Gastroesophageal sphincter (tissue), 3 donors: ENCODE results near the gene SKIC8.

ENCODE experiments used
- EP300 ChIP-seq: sonication (generic); formaldehyde crosslinking; IDR thresholded peaks from one replicate; pipeline ENCODE4 v1.6.1; 2017; ENCODE audit warnings: antibody characterized with exemption, mild to moderate bottlenecking
- TF ChIP-seq, protein P1 (sequence below), 4 experiments: fragments of 200-600 bp in 2 of 4; fragments of 450-650 bp in 2 of 4; sonication (generic) in 1 of 4; IDR thresholded peaks; one replicate each; pipeline ENCODE4 v1.5.1; 2017 to 2019; ENCODE audit warnings: antibody characterized with exemption in 4 of 4, mild to moderate bottlenecking in 2 of 4, moderate library complexity in 2 of 4

DNA sequence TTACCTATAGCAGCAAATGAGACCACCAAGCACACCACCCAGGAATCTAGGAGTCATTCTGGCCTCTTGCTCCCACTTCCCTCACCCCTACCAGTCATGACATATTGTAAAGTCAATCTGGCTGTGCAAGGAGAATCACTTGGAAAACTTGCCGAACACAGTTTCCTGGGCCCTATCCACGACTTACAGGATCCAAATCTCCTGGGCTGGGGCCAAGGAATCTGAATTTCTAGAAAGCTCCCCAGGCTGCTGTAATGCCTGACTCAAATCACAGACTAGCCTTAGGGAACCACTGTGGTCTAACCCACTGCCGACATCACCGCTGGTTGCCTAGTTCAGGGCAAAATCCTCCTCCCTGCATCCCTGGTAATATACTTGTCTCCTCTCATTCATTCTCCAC is 36.6 kb upstream of the SKIC8 start:
- TF ChIP-seq EP300 = no peak
- TF ChIP-seq, protein P1, sequence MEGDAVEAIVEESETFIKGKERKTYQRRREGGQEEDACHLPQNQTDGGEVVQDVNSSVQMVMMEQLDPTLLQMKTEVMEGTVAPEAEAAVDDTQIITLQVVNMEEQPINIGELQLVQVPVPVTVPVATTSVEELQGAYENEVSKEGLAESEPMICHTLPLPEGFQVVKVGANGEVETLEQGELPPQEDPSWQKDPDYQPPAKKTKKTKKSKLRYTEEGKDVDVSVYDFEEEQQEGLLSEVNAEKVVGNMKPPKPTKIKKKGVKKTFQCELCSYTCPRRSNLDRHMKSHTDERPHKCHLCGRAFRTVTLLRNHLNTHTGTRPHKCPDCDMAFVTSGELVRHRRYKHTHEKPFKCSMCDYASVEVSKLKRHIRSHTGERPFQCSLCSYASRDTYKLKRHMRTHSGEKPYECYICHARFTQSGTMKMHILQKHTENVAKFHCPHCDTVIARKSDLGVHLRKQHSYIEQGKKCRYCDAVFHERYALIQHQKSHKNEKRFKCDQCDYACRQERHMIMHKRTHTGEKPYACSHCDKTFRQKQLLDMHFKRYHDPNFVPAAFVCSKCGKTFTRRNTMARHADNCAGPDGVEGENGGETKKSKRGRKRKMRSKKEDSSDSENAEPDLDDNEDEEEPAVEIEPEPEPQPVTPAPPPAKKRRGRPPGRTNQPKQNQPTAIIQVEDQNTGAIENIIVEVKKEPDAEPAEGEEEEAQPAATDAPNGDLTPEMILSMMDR (IDR thresholded peaks at IDR 0.05) = no peak
